HEK293 (cell line): ENCODE measurements around the gene LY6G6F.
A peak's percentile ranks its signal among the peaks of the same experiment; 100 is the strongest.

ENCODE experiments used
- CTCF ChIA-PET: fragments of 350-600 bp; formaldehyde crosslinking; extraction: SDS; loops from one replicate; lab custom pipeline; 2021; ENCODE audit warnings: antibody characterized with exemption; lab: Yijun Ruan, JAX
- POLR2A ChIA-PET: fragments of 300-600 bp; formaldehyde crosslinking; extraction: SDS; loops from one replicate; lab custom pipeline; 2020; ENCODE audit warnings: antibody characterized with exemption, inconsistent platforms; lab: Yijun Ruan, JAX
- H3K27ac ChIP-seq: fragments of 200-500 bp; sonication (Bioruptor generic); 2 replicates; pipeline ENCODE4 v1.5.1; 2014; ENCODE audit warnings: low read depth, low read length, control low read depth, inconsistent platforms; ENCODE audit errors: extremely low read depth
- H3K36me3 ChIP-seq, 2 experiments: fragments of 200-500 bp in 1 of 2; sonication (Bioruptor generic) in 1 of 2; 1 replicate in 1 of 2; 2 replicates in 1 of 2; pipeline ENCODE4 v1.5.1; 2014 to 2017; ENCODE audit warnings: inconsistent platforms in 2 of 2, low read length in 2 of 2; ENCODE audit not compliant: control insufficient read depth in 2 of 2, insufficient read depth in 1 of 2
- H3K4me1 ChIP-seq: fragments of 200-500 bp; sonication (Bioruptor generic); 2 replicates; pipeline ENCODE4 v1.5.1; 2014; ENCODE audit warnings: mild to moderate bottlenecking, low read length, inconsistent platforms; ENCODE audit not compliant: control insufficient read depth, insufficient read depth
- H3K4me3 ChIP-seq: 2 replicates; pipeline ENCODE4 v1.5.1; 2011; ENCODE audit warnings: low read depth, mild to moderate bottlenecking, control low read depth, low read length, moderate library complexity
- H3K9me3 ChIP-seq: fragments of 200-500 bp; sonication (Bioruptor generic); 2 replicates; pipeline ENCODE4 v1.5.1; 2014; ENCODE audit warnings: low read depth, low read length, inconsistent platforms; ENCODE audit not compliant: control insufficient read depth, insufficient read depth
- BCL11B ChIP-seq: fragments of 450-650 bp; formaldehyde crosslinking; IDR thresholded peaks from 2 replicates; pipeline ENCODE4 v1.5.1; 2016; ENCODE audit warnings: low read depth, missing biosample characterization, missing genetic modification characterization
- GLIS2 ChIP-seq: fragments of 450-650 bp; formaldehyde crosslinking; IDR thresholded peaks from 2 replicates; pipeline ENCODE4 v1.5.1; 2016; ENCODE audit warnings: missing biosample characterization, missing genetic modification characterization
- KLF9 ChIP-seq: fragments of 450-650 bp; formaldehyde crosslinking; IDR thresholded peaks from 2 replicates; pipeline ENCODE4 v1.5.1; 2016; ENCODE audit warnings: missing biosample characterization, missing genetic modification characterization, low read depth
- REPIN1 ChIP-seq: fragments of 450-650 bp; formaldehyde crosslinking; IDR thresholded peaks from 2 replicates; pipeline ENCODE4 v1.5.1; 2017; ENCODE audit warnings: missing biosample characterization, missing genetic modification characterization, low read depth
- SCRT2 ChIP-seq: fragments of 450-650 bp; formaldehyde crosslinking; IDR thresholded peaks from 2 replicates; pipeline ENCODE4 v1.5.1; 2016; ENCODE audit warnings: missing biosample characterization, missing genetic modification characterization
- ZBTB17 ChIP-seq: fragments of 450-650 bp; formaldehyde crosslinking; IDR thresholded peaks from 2 replicates; pipeline ENCODE4 v1.5.1; 2016; ENCODE audit warnings: missing biosample characterization, missing genetic modification characterization
- ZNF169 ChIP-seq: fragments of 450-650 bp; formaldehyde crosslinking; IDR thresholded peaks from 2 replicates; pipeline ENCODE4 v1.5.1; 2016; ENCODE audit warnings: missing biosample characterization, missing genetic modification characterization
- ZNF221 ChIP-seq: fragments of 450-650 bp; formaldehyde crosslinking; IDR thresholded peaks from 2 replicates; pipeline ENCODE4 v1.5.1; 2017; ENCODE audit warnings: missing biosample characterization, missing genetic modification characterization, borderline replicate concordance
- ZNF335 ChIP-seq: fragments of 450-650 bp; formaldehyde crosslinking; conservative IDR thresholded peaks from 2 replicates; pipeline ENCODE4 v1.5.1; 2016; ENCODE audit warnings: missing biosample characterization, missing genetic modification characterization
- ZNF366 ChIP-seq: fragments of 450-650 bp; formaldehyde crosslinking; conservative IDR thresholded peaks from 2 replicates; pipeline ENCODE4 v1.5.1; 2016; ENCODE audit warnings: missing biosample characterization, missing genetic modification characterization
- ZNF391 ChIP-seq: fragments of 450-650 bp; formaldehyde crosslinking; IDR thresholded peaks from 2 replicates; pipeline ENCODE4 v1.5.1; 2016; ENCODE audit warnings: low read depth, missing biosample characterization, missing genetic modification characterization, borderline replicate concordance
- ZNF433 ChIP-seq: fragments of 450-650 bp; formaldehyde crosslinking; IDR thresholded peaks from 2 replicates; pipeline ENCODE4 v1.5.1; 2016; ENCODE audit warnings: missing biosample characterization, missing genetic modification characterization, low read depth
- ZNF530 ChIP-seq: fragments of 450-650 bp; formaldehyde crosslinking; IDR thresholded peaks from 2 replicates; pipeline ENCODE4 v1.5.1; 2016; ENCODE audit warnings: low read depth, missing biosample characterization, missing genetic modification characterization
- ZNF600 ChIP-seq: fragments of 450-650 bp; formaldehyde crosslinking; IDR thresholded peaks from 2 replicates; pipeline ENCODE4 v1.5.1; 2016; ENCODE audit warnings: missing biosample characterization, missing genetic modification characterization
- ZNF660 ChIP-seq: fragments of 450-650 bp; IDR thresholded peaks from 2 replicates; pipeline ENCODE4 v1.5.1; 2018; ENCODE audit warnings: missing biosample characterization, mild to moderate bottlenecking, missing genetic modification characterization
- ZNF768 ChIP-seq: fragments of 450-650 bp; formaldehyde crosslinking; IDR thresholded peaks from 2 replicates; pipeline ENCODE4 v1.5.1; 2018; ENCODE audit warnings: missing biosample characterization, mild to moderate bottlenecking, missing genetic modification characterization
- ZNF791 ChIP-seq: fragments of 450-650 bp; formaldehyde crosslinking; IDR thresholded peaks from 2 replicates; pipeline ENCODE4 v1.5.1; 2016; ENCODE audit warnings: missing biosample characterization, missing genetic modification characterization
- TF ChIP-seq, protein P1 (sequence below): fragments of 450-650 bp; formaldehyde crosslinking; conservative IDR thresholded peaks from 2 replicates; pipeline ENCODE4 v1.5.1; 2016; ENCODE audit warnings: low read depth, missing biosample characterization, missing genetic modification characterization
- TF ChIP-seq, protein P2 (sequence below): fragments of 450-650 bp; formaldehyde crosslinking; IDR thresholded peaks from 2 replicates; pipeline ENCODE4 v1.5.1; 2016; ENCODE audit warnings: missing biosample characterization, missing genetic modification characterization
- TF ChIP-seq, protein P3 (sequence below): fragments of 450-650 bp; formaldehyde crosslinking; IDR thresholded peaks from 2 replicates; pipeline ENCODE4 v1.5.1; 2016; ENCODE audit warnings: missing biosample characterization, missing genetic modification characterization

The LY6G6F gene

DNA sequence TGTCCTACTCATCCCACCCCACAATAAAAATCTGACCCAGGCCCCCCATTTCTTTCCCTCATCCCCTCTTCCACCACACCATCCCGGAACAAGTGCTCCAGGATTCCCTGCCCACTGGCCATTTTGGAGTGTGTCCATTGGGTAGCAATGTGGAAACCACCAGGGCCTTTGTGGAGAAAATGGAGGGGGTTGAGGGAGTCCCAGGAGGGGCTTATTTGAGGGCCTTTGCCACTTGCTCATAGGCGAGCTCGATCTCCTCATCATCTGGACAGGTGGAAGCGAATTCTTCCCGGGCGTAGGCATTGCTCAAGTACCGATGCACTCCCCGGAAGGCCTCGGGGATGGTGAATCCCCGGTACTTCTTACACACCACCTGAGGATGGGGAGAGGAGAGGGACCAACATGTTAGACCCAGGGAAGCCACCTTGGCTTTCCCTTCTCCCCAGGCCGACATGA, 24.0 kb downstream of the LY6G6F start:
- no peaks in the 10 kb centered on the region for H3K9me3 ChIP-seq
- ChIA-PET CTCF (interaction anchor here (0.6 to 3.6 kb wide), 9 partner anchors 9 to 132 kb away, joined by 3 to 28 read pairs (median 9); partner anchors contain the start of genes MSH5, NEU1 and VARS1), POLR2A (interaction anchor here (0.6 to 4.7 kb wide), 25 partner anchors 8 to 1241 kb away, joined by 3 to 54 read pairs (median 6); partner anchors contain the start of genes ABHD16A, APOM, BAG6 and CSNK2B)
- TF ChIP-seq ZNF768 (tag by site-specific recombination) (no peak), BCL11B (tag by site-specific recombination) (no peak), ZNF391 (tag by site-specific recombination) (no peak), ZBTB17 (tag by site-specific recombination) (no peak), ZNF660 (tag by site-specific recombination) (no peak), REPIN1 (tag by site-specific recombination) (no peak), ZNF221 (tag by site-specific recombination) (no peak), ZNF433 (tag by site-specific recombination) (no peak), ZNF530 (no peak), ZNF791 (tag by site-specific recombination) (no peak), ZNF366 (tag by site-specific recombination) (peak; percentile 68; the same call in 1 of the 2 replicates), ZNF600 (0 out of 2 replicates have a peak, but pooled peaks have one; percentile 26), ZNF169 (no peak), KLF9 (tag by site-specific recombination) (no peak)
- TF ChIP-seq, protein P1, sequence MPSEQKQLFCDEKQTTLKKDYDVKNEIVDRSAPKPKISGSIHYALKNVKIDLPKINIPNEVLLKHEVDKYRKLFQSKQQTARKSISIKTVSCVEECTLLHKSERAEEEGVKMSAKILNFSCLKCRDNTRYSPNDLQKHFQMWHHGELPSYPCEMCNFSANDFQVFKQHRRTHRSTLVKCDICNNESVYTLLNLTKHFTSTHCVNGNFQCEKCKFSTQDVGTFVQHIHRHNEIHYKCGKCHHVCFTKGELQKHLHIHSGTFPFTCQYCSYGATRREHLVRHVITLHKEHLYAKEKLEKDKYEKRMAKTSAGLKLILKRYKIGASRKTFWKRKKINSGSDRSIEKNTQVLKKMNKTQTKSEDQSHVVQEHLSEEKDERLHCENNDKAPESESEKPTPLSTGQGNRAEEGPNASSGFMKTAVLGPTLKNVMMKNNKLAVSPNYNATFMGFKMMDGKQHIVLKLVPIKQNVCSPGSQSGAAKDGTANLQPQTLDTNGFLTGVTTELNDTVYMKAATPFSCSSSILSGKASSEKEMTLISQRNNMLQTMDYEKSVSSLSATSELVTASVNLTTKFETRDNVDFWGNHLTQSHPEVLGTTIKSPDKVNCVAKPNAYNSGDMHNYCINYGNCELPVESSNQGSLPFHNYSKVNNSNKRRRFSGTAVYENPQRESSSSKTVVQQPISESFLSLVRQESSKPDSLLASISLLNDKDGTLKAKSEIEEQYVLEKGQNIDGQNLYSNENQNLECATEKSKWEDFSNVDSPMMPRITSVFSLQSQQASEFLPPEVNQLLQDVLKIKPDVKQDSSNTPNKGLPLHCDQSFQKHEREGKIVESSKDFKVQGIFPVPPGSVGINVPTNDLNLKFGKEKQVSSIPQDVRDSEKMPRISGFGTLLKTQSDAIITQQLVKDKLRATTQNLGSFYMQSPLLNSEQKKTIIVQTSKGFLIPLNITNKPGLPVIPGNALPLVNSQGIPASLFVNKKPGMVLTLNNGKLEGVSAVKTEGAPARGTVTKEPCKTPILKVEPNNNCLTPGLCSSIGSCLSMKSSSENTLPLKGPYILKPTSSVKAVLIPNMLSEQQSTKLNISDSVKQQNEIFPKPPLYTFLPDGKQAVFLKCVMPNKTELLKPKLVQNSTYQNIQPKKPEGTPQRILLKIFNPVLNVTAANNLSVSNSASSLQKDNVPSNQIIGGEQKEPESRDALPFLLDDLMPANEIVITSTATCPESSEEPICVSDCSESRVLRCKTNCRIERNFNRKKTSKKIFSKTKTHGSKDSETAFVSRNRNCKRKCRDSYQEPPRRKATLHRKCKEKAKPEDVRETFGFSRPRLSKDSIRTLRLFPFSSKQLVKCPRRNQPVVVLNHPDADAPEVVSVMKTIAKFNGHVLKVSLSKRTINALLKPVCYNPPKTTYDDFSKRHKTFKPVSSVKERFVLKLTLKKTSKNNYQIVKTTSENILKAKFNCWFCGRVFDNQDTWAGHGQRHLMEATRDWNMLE (tag by site-specific recombination) = no peak
- TF ChIP-seq, protein P2, sequence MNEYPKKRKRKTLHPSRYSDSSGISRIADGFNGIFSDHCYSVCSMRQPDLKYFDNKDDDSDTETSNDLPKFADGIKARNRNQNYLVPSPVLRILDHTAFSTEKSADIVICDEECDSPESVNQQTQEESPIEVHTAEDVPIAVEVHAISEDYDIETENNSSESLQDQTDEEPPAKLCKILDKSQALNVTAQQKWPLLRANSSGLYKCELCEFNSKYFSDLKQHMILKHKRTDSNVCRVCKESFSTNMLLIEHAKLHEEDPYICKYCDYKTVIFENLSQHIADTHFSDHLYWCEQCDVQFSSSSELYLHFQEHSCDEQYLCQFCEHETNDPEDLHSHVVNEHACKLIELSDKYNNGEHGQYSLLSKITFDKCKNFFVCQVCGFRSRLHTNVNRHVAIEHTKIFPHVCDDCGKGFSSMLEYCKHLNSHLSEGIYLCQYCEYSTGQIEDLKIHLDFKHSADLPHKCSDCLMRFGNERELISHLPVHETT (tag by site-specific recombination) = no peak
- TF ChIP-seq, protein P3, sequence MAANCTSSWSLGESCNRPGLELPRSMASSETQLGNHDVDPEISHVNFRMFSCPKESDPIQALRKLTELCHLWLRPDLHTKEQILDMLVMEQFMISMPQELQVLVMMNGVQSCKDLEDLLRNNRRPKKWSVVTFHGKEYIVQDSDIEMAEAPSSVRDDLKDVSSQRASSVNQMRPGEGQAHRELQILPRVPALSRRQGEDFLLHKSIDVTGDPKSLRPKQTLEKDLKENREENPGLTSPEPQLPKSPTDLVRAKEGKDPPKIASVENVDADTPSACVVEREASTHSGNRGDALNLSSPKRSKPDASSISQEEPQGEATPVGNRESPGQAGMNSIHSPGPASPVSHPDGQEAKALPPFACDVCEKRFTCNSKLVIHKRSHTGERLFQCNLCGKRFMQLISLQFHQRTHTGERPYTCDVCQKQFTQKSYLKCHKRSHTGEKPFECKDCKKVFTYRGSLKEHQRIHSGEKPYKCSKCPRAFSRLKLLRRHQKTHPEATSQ (tag by site-specific recombination) = no peak
- H3K4me1 ChIP-seq = peaks cover 7% of the 10 kb centered on the region
- H3K27ac ChIP-seq = no peak overlapping the region; the same call in 1 of the 2 replicates
- H3K36me3 ChIP-seq = peaks cover 12 to 63% of the 10 kb centered on the region in 2 experiments; a peak in 2 of 3 replicates
- no peak overlapping the region for H3K4me3 ChIP-seq

DNA sequence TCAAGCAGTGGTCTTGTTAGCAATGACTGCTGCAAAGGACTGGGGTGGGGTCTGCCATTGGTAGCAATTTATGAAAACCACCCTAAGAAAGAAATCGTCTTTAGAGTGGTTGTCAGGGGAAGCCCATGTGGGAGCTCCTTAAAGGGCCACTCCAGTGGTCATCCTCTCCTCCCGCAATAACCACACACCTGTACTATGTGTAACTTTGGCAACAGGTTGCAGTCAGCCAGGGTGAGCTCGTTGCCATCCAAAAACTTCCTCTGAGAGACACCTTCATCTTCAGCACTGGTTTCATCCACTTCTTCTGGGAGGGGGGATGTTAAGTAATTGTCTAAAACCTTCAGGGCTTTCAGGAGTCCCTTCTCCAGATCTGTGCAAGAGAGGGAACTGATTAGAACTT, 25.4 kb downstream of the LY6G6F start:
- Histone ChIP-seq H3K36me3 (peaks cover 12 to 54% of the 10 kb centered on the region in 2 experiments; a peak in 2 of 3 replicates), H3K27ac (no peak overlapping the region), H3K9me3 (no peaks in the 10 kb centered on the region), H3K4me3 (no peak overlapping the region), H3K4me1 (peaks cover 12% of the 10 kb centered on the region)
- ChIA-PET CTCF (interaction anchor here (0.8 kb wide), 1 partner anchor 9 kb away, joined by 3 read pairs; the partner anchor contains the start of gene MPIG6B), POLR2A (interaction anchor here (0.6 to 2.3 kb wide), 7 partner anchors 8 to 131 kb away, joined by 3 to 13 read pairs (median 4); partner anchors contain the start of genes C6orf47, HSPA1B, LY6G5C and NEU1)
- TF ChIP-seq ZNF335 (no peak), GLIS2 (tag by site-specific recombination) (no peak), ZNF768 (tag by site-specific recombination) (no peak), SCRT2 (tag by site-specific recombination) (peak; percentile 78)
